Spleen (tissue), 11 donors: ENCODE measurements around the gene LRRC53. TPM values are rescaled to one million over a fixed set of nuclear protein-coding genes. Genes with fewer than 3 reads are reported as not detected.

ENCODE experiments used
- DNase-seq: peaks from one replicate; pipeline ENCODE4 v3.0.0-alpha.2; 2020
- H3K27ac ChIP-seq, 8 donors: fragments of 200-600 bp; sonication (generic) in 7 of 8; 1 replicate in 4 of 8; 2 replicates in 4 of 8; pipeline versions ENCODE4 v1.5.0 to v1.8.0; 2016 to 2021; ENCODE audit warnings: inconsistent platforms in 4 of 8, mild to moderate bottlenecking in 4 of 8, moderate library complexity in 1 of 8
- H3K27me3 ChIP-seq, 7 donors: fragments of 200-600 bp; sonication (generic) in 6 of 7; replicated peaks in 1 of 7; 1 replicate in 4 of 7; 2 replicates in 3 of 7; pipeline versions ENCODE4 v1.5.0 to v1.8.0; 2016 to 2021; ENCODE audit warnings: inconsistent platforms in 3 of 7, mild to moderate bottlenecking in 1 of 7
- H3K36me3 ChIP-seq, 6 donors: fragments of 200-600 bp; sonication (generic) in 5 of 6; 1 replicate in 4 of 6; 2 replicates in 2 of 6; pipeline versions ENCODE4 v1.5.0 to v1.8.0; 2016 to 2021; ENCODE audit warnings: inconsistent platforms in 2 of 6
- H3K4me1 ChIP-seq, 6 donors: fragments of 200-600 bp; sonication (generic) in 5 of 6; 1 replicate in 3 of 6; 2 replicates in 3 of 6; pipeline versions ENCODE4 v1.5.0 to v1.8.0; 2016 to 2021; ENCODE audit warnings: inconsistent platforms in 3 of 6
- H3K4me3 ChIP-seq, 8 donors: fragments of 200-600 bp; sonication (generic) in 7 of 8; 1 replicate in 4 of 8; 2 replicates in 4 of 8; pipeline versions ENCODE4 v1.5.0 to v1.8.0; 2016 to 2021; ENCODE audit warnings: inconsistent platforms in 4 of 8, mild to moderate bottlenecking in 4 of 8, moderate library complexity in 2 of 8
- H3K9me3 ChIP-seq, 8 donors: fragments of 200-600 bp; sonication (generic) in 7 of 8; 1 replicate in 4 of 8; 2 replicates in 4 of 8; pipeline versions ENCODE4 v1.5.0 to v1.8.0; 2016 to 2021; ENCODE audit warnings: inconsistent platforms in 4 of 8
- CTCF ChIP-seq, 11 experiments: fragments of 200-600 bp in 7 of 11; fragments of 450-650 bp in 4 of 11; sonication (generic) in 4 of 11; IDR thresholded peaks in 8 of 11; conservative IDR thresholded peaks in 3 of 11; 1 replicate in 7 of 11; 2 replicates in 4 of 11; pipeline versions ENCODE4 v1.4.0 to v1.8.0; 2016 to 2021; ENCODE audit warnings: antibody characterized with exemption in 11 of 11, inconsistent platforms in 4 of 11, mild to moderate bottlenecking in 1 of 11
- POLR2A ChIP-seq, 3 donors: fragments of 450-650 bp; IDR thresholded peaks; one replicate each; pipeline ENCODE4 v1.5.1; 2017; ENCODE audit warnings: antibody characterized with exemption in 3 of 3, mild to moderate bottlenecking in 1 of 3
- POLR2AphosphoS5 ChIP-seq, 3 donors: sonication (generic); formaldehyde crosslinking; IDR thresholded peaks; one replicate each; pipeline ENCODE4 v1.5.1; 2017; ENCODE audit warnings: antibody characterized with exemption in 3 of 3
- WGBS, 5 donors: extraction: QIAGEN DNeasy Blood & Tissue Kit in 3 of 5; methylation state at CpG; one replicate each; pipeline versions ENCODE4 v1.1.5 to v1.1.7; 2013 to 2018; 5-methylcytosine and 5-hydroxymethylcytosine counted together
- intact Hi-C: fragments of 100-400 bp; cut with DNase I; formaldehyde crosslinking; loops from one replicate; pipeline ENCODE4 v1.15.0; 2023; ENCODE audit warnings: low total_unique reads
- polyA plus RNA-seq, 3 donors: library from polyadenylated mRNA; stranded (reverse); fragments of 200-250 nt; gene quantifications; one replicate each; pipeline ENCODE4 v1.2.1, GENCODE V29; 2013
- total RNA-seq, 7 donors: library from RNA; depleted of rRNA in 3 of 7; stranded (reverse); fragments of >200 nt in 3 of 7; fragmentation: NEBNext Ultra II Directional in 4 of 7; extraction: Animal tissue kit (Norgen Biotek cat#: 25700) in 4 of 7; gene quantifications; one replicate each; pipeline versions ENCODE4 v1.1.0 to v1.2.1, GENCODE V29; 2016 to 2021
- donor health status: healthy with polysubstance abuse.
- donor health status: DM: no; HTN: no; CAD: no; lungs with moderate emphysema.
- donor health status: DM: no; HTN: no; CAD: no.
- donor health status: Bipolar disorder and iron deficiency.
- donor health status: healthy.
- donor health status: DM: no; HTN: no; CAD: no.
- donor health status: DM: yes; HTN: yes; CAD: no.

LRRC53 gene
- total and polyA plus RNA-seq, 10 donors: not detected

- no peak overlapping the region for H3K27ac ChIP-seq
- intact Hi-C loops: no loop called here
- no peaks in the 10 kb centered on the region for H3K36me3 ChIP-seq
- TF ChIP-seq POLR2A (IDR thresholded peaks at IDR 0.05): no peak
- no peak for TF ChIP-seq CTCF (IDR thresholded peaks at IDR 0.05 in 8 of 11, conservative IDR thresholded peaks at IDR 0.05 in 3 of 11)
- TF ChIP-seq POLR2AphosphoS5 (IDR thresholded peaks at IDR 0.05): no peak
- no peaks in the 10 kb centered on the region for H3K9me3 ChIP-seq
- WGBS, 5 donors: 65 to 80% (median 71%) methylated on average over 2 of the region's 2 CpGs
- H3K27me3 ChIP-seq: peaks cover 0 to 3% (median 0%) of the 10 kb centered on the region in 7 donors
- H3K4me3 ChIP-seq: no peak overlapping the region
- H3K4me1 ChIP-seq: no peaks in the 10 kb centered on the region
- DNase-seq: no peak
Observed at GRCh38 chr1:74526708-74527107, 14.3 kb upstream of the LRRC53 start.

GRCh38 chr1:74523873-74524480, 11.6 kb upstream of the LRRC53 start:
- peaks cover 0 to 3% (median 0%) of the 10 kb centered on the region in 7 donors for H3K27me3 ChIP-seq
- H3K36me3 ChIP-seq: no peaks in the 10 kb centered on the region
- TF ChIP-seq POLR2A (IDR thresholded peaks at IDR 0.05) (no peak), POLR2AphosphoS5 (IDR thresholded peaks at IDR 0.05) (no peak), CTCF (IDR thresholded peaks at IDR 0.05 in 8 of 11, conservative IDR thresholded peaks at IDR 0.05 in 3 of 11) (no peak)
- 74 to 89% (median 78%) methylated on average over 2 of the region's 2 CpGs for WGBS, 5 donors
- H3K9me3 ChIP-seq: no peaks in the 10 kb centered on the region
- DNase-seq: no peak
- no peaks in the 10 kb centered on the region for H3K4me1 ChIP-seq
- H3K4me3 ChIP-seq: no peak overlapping the region
- no peak overlapping the region for H3K27ac ChIP-seq
- intact Hi-C loops: no loop called here

- TF ChIP-seq CTCF (IDR thresholded peaks at IDR 0.05 in 8 of 11, conservative IDR thresholded peaks at IDR 0.05 in 3 of 11) (no peak), POLR2A (IDR thresholded peaks at IDR 0.05) (no peak), POLR2AphosphoS5 (IDR thresholded peaks at IDR 0.05) (no peak)
- Histone ChIP-seq H3K27me3 (no peaks in the 10 kb centered on the region), H3K4me3 (no peak overlapping the region), H3K36me3 (no peaks in the 10 kb centered on the region), H3K27ac (no peak overlapping the region), H3K9me3 (no peaks in the 10 kb centered on the region), H3K4me1 (no peaks in the 10 kb centered on the region)
- 29 to 42% (median 35%) methylated on average over 4 of the region's 4 CpGs for WGBS, 5 donors
- DNase-seq: no peak
- intact Hi-C loops: no loop called here
Observed at GRCh38 chr1:74522148-74522547, 9.7 kb upstream of the LRRC53 start.

GRCh38 chr1:74517599-74518051, 5.2 kb upstream of the LRRC53 start:
- H3K27ac ChIP-seq: no peak overlapping the region
- H3K4me1 ChIP-seq: no peaks in the 10 kb centered on the region
- no peak for DNase-seq
- H3K4me3 ChIP-seq: no peak overlapping the region
- no peaks in the 10 kb centered on the region for H3K36me3 ChIP-seq
- TF ChIP-seq CTCF (IDR thresholded peaks at IDR 0.05 in 8 of 11, conservative IDR thresholded peaks at IDR 0.05 in 3 of 11) (no peak), POLR2A (IDR thresholded peaks at IDR 0.05) (no peak), POLR2AphosphoS5 (IDR thresholded peaks at IDR 0.05) (no peak)
- H3K27me3 ChIP-seq: no peaks in the 10 kb centered on the region
- no peaks in the 10 kb centered on the region for H3K9me3 ChIP-seq
- intact Hi-C loops: no loop called here
- 71 to 86% (median 81%) methylated on average over 6 of the region's 6 CpGs for WGBS, 5 donors
